GM15510 (cell line): ENCODE data around the gene RIC1.

ENCODE experiments used
- POLR2A ChIP-seq: IDR thresholded peaks from 3 replicates; pipeline ENCODE4 v1.6.1; 2011; ENCODE audit warnings: borderline replicate concordance; ENCODE audit not compliant: insufficient read length; ENCODE audit errors: extremely low read depth

Gene RIC1

GRCh38 chr9:5743109-5743508 lies 114.2 kb downstream of the RIC1 start:
- TF ChIP-seq POLR2A = no peak

GRCh38 chr9:5748438-5748837 lies 119.5 kb downstream of the RIC1 start:
- no peak for TF ChIP-seq POLR2A

GRCh38 chr9:5749306-5749705 lies 120.4 kb downstream of the RIC1 start:
- TF ChIP-seq POLR2A = no peak

- no peak for TF ChIP-seq POLR2A
Observed at GRCh38 chr9:5750569-5750968, 121.7 kb downstream of the RIC1 start.

GRCh38 chr9:5756633-5757032 lies 127.7 kb downstream of the RIC1 start:
- TF ChIP-seq POLR2A = no peak

GRCh38 chr9:5760338-5760737 lies 131.4 kb downstream of the RIC1 start:
- TF ChIP-seq POLR2A = no peak

GRCh38 chr9:5762421-5762820 lies 133.5 kb downstream of the RIC1 start:
- no peak for TF ChIP-seq POLR2A

GRCh38 chr9:5764130-5764868 lies 135.4 kb downstream of the RIC1 start:
- TF ChIP-seq POLR2A = no peak

GRCh38 chr9:5767968-5768932 lies 139.3 kb downstream of the RIC1 start:
- no peak for TF ChIP-seq POLR2A

- no peak for TF ChIP-seq POLR2A
Observed at GRCh38 chr9:5773324-5773999, 144.6 kb downstream of the RIC1 start.

GRCh38 chr9:5778805-5779204 lies 149.9 kb downstream of the RIC1 start:
- no peak for TF ChIP-seq POLR2A

GRCh38 chr9:5783982-5784381 lies 155.1 kb downstream of the RIC1 start:
- TF ChIP-seq POLR2A = no peak

- TF ChIP-seq POLR2A = no peak
Observed at GRCh38 chr9:5784526-5785315, 155.8 kb downstream of the RIC1 start.
